ENCODE data around the gene CBFA2T3.

DNA sequence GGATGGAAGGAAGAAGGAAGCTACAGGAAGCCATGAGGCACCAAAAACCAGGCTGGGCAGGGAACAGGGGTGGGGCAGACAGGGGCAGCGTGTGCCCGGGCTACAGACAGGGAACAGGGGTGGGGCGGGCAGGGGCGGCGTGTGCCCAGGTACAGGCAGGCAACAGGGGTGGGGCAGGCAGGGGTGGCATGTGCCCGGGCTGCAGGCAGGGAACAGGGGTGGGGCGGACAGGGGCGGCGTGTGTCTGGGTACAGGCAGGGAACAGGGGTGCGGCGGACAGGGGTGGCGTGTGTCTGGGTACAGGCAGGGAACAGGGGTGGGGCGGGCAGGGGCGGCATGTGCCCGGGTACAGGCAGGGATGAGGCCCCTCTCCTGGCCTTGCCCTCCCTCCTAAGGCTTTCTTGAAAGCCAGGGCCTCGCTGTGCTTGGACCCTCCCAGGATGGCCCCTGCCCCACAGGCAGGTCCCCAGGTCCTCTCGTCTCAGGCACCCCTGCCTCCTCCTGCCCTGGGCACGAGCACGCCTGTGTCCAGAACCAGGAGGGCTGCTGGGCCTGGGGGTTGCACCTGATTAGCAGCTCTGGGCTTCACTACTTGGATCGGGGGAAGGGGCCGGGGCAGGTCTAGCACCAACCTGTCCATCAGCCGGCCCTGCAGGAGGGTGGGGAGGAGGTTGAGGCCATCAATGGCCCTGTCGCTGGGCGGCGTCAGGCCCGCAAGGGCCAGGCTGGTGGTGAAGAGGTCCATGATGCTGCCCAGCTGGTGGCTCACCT lies 150.8 kb downstream of the CBFA2T3 start:
- TF ChIP-seq BRCA1 (IDR thresholded peaks at IDR 0.05; ENCODE audit: low read depth, low read length): no peak
- no peak for TF ChIP-seq RFX5 (IDR thresholded peaks at IDR 0.05; ENCODE audit: borderline replicate concordance, low read depth, low read length)
- no peak for TF ChIP-seq TAF1 (IDR thresholded peaks at IDR 0.05; ENCODE audit: low read depth, low read length)
- no peak for TF ChIP-seq EP300 (IDR thresholded peaks at IDR 0.05; ENCODE audit: borderline replicate concordance in 1 of 2, low read depth in 2 of 2, low read length in 2 of 2)
- TF ChIP-seq CTCF (IDR thresholded peaks at IDR 0.05; ENCODE audit: control extremely low read depth in 1 of 3, insufficient read depth in 1 of 3, low read depth in 1 of 3, low read length in 3 of 3): no peak
- no peak for TF ChIP-seq EZH2 (IDR thresholded peaks at IDR 0.05; ENCODE audit: low read depth, low read length, severe bottlenecking)
- no peak for TF ChIP-seq SIN3A (conservative IDR thresholded peaks at IDR 0.05 in 1 of 2, IDR thresholded peaks at IDR 0.05 in 1 of 2; ENCODE audit: low read depth in 1 of 2, low read length in 2 of 2)
- TF ChIP-seq POLR2AphosphoS5 (IDR thresholded peaks at IDR 0.05; ENCODE audit: low read depth, low read length): no peak
- no peak for TF ChIP-seq TEAD4 (IDR thresholded peaks at IDR 0.05; ENCODE audit: low read depth, low read length)
- no peak for TF ChIP-seq POLR2A (IDR thresholded peaks at IDR 0.05; ENCODE audit: control extremely low read depth in 1 of 2, low read depth in 2 of 2, low read length in 2 of 2)
- TF ChIP-seq CREB1 (IDR thresholded peaks at IDR 0.05): no peak
- no peak for TF ChIP-seq SUZ12 (IDR thresholded peaks at IDR 0.05; ENCODE audit: low read length)
- TF ChIP-seq BCL11A (IDR thresholded peaks at IDR 0.05; ENCODE audit: low read depth in 2 of 2, low read length in 2 of 2): no peak
